Activated naive CD4-positive, alpha-beta T cell treated with anti-CD3 and anti-CD28 coated beads for 36 hours (primary cell): ENCODE data around the gene FUBP1. TPM values are rescaled to one million over a fixed set of nuclear protein-coding genes. Genes with fewer than 3 reads are reported as not detected.
"Not testable (repeated sequence)": the region's sequence is repeated elsewhere in the genome, so short reads cannot be mapped to it uniquely, and the experiment has no call there.

Source experiments
- CTCF ChIA-PET: fragments of 350-600 bp; sonication (Branson Sonifier 250); formaldehyde crosslinking; loops from one replicate; lab custom pipeline; 2021; ENCODE audit warnings: antibody characterized with exemption; lab: Charles Lee
- DNase-seq: peaks from one replicate; pipeline ENCODE4 v3.0.0-alpha.2; 2020
- H3K27ac Mint-ChIP-seq: one replicate; pipeline ENCODE4 v1.8.0; 2021; ENCODE audit warnings: mild to moderate bottlenecking, mixed read lengths
- H3K27me3 Mint-ChIP-seq: one replicate; pipeline ENCODE4 v1.8.0; 2021; ENCODE audit warnings: low read depth, mixed read lengths
- H3K36me3 Mint-ChIP-seq: one replicate; pipeline ENCODE4 v1.8.0; 2021; ENCODE audit warnings: low read depth, mixed read lengths
- H3K4me1 Mint-ChIP-seq: one replicate; pipeline ENCODE4 v1.8.0; 2021; ENCODE audit warnings: low read depth, mixed read lengths
- H3K4me3 Mint-ChIP-seq: one replicate; pipeline ENCODE4 v1.8.0; 2021; ENCODE audit warnings: mild to moderate bottlenecking, moderate library complexity, mixed read lengths
- H3K9me3 Mint-ChIP-seq: one replicate; pipeline ENCODE4 v1.8.0; 2021; ENCODE audit warnings: mixed read lengths
- intact Hi-C: fragments of 100-400 bp; cut with micrococcal nuclease; formaldehyde crosslinking; loops from one replicate; pipeline ENCODE4 v1.15.1; 2023
- total RNA-seq, 2 experiments: library from RNA; stranded (reverse); gene quantifications; one replicate each; pipeline ENCODE4 v1.2.3, GENCODE V29; 2021

The FUBP1 gene
- total RNA-seq, 2 experiments from 2014 or later: 243 to 244 TPM

GRCh38 chr1:77938651-77939050, 40.2 kb downstream of the FUBP1 start:
- Mint-ChIP-seq H3K9me3 (no peaks in the 10 kb centered on the region), H3K27ac (no peak overlapping the region), H3K27me3 (no peaks in the 10 kb centered on the region), H3K4me1 (peaks cover 19% of the 10 kb centered on the region), H3K36me3 (peaks cover 11% of the 10 kb centered on the region), H3K4me3 (no peak overlapping the region)
- no peak for DNase-seq
- intact Hi-C loops: no loop called here
- CTCF ChIA-PET: no interaction called here

DNA sequence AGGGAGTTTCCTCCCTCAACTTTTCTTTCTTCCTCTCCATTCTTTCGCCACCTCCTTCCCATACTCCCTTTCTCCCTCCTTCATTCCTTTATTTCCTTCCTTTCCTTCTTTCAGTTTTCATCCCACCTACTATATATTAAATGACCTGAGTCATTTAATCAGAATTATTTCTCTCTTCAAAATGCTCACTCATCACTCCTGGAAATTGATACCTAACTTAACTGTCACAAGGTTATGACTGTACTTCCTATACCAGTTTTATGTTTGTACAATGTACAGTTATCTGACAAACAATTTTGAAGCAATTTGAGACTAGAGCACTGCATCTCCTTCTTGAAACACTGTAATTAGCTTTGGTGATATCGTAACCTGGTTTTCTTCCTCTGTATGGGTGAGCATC, 49.1 kb downstream of the FUBP1 start:
- intact Hi-C loops: loop anchor here (5.0 kb wide), 1 partner anchor 112 kb away; no protein-coding TSS in a partner anchor
- Mint-ChIP-seq H3K27me3 (no peaks in the 10 kb centered on the region), H3K9me3 (no peaks in the 10 kb centered on the region), H3K36me3 (no peaks in the 10 kb centered on the region), H3K4me1 (peaks cover 10% of the 10 kb centered on the region), H3K27ac (no peak overlapping the region), H3K4me3 (no peak overlapping the region)
- CTCF ChIA-PET: no interaction called here
- no peak for DNase-seq

GRCh38 chr1:77927414-77927813, 51.5 kb downstream of the FUBP1 start:
- intact Hi-C loops: loop anchor here (2.0 to 5.0 kb wide), 2 partner anchors 115 to 187 kb away; no protein-coding TSS in a partner anchor
- H3K27ac Mint-ChIP-seq: no peak overlapping the region
- CTCF ChIA-PET: no interaction called here

GRCh38 chr1:77926561-77927357, 52.1 kb downstream of the FUBP1 start:
- no peak for DNase-seq
- intact Hi-C loops: loop anchor here (1.0 to 5.0 kb wide), 4 partner anchors 52 to 188 kb away; partner anchors contain the start of gene DNAJB4
- H3K36me3 Mint-ChIP-seq: no peaks in the 10 kb centered on the region
- H3K4me1 Mint-ChIP-seq: peaks cover 10% of the 10 kb centered on the region
- H3K9me3 Mint-ChIP-seq: no peaks in the 10 kb centered on the region
- peak overlapping the region; percentile 69 for H3K27ac Mint-ChIP-seq
- H3K27me3 Mint-ChIP-seq: no peaks in the 10 kb centered on the region
- peak overlapping the region; percentile 70 for H3K4me3 Mint-ChIP-seq
- CTCF ChIA-PET: no interaction called here

More at GRCh38 chr1:77927414-77927813, 51.5 kb downstream of the FUBP1 start:
- no peak for DNase-seq
- H3K4me3 Mint-ChIP-seq: peak overlapping the region; percentile 64
- no peaks in the 10 kb centered on the region for H3K27me3 Mint-ChIP-seq
- no peaks in the 10 kb centered on the region for H3K36me3 Mint-ChIP-seq
- H3K9me3 Mint-ChIP-seq: no peaks in the 10 kb centered on the region
- H3K4me1 Mint-ChIP-seq: peaks cover 10% of the 10 kb centered on the region

GRCh38 chr1:77925956-77926355, 52.9 kb downstream of the FUBP1 start:
- no peak for DNase-seq
- H3K36me3 Mint-ChIP-seq: no peaks in the 10 kb centered on the region
- H3K4me3 Mint-ChIP-seq: no peak overlapping the region
- CTCF ChIA-PET: interaction anchor here (1.1 kb wide), 1 partner anchor 18 kb away, joined by 4 read pairs; no protein-coding TSS in a partner anchor
- H3K9me3 Mint-ChIP-seq: no peaks in the 10 kb centered on the region
- peaks cover 10% of the 10 kb centered on the region for H3K4me1 Mint-ChIP-seq
- intact Hi-C loops: loop anchor here (1.0 to 5.0 kb wide), 4 partner anchors 52 to 189 kb away; partner anchors contain the start of gene DNAJB4
- H3K27ac Mint-ChIP-seq: no peak overlapping the region
- H3K27me3 Mint-ChIP-seq: no peaks in the 10 kb centered on the region

GRCh38 chr1:77925518-77925917, 53.4 kb downstream of the FUBP1 start:
- H3K27me3 Mint-ChIP-seq: no peaks in the 10 kb centered on the region
- no peaks in the 10 kb centered on the region for H3K36me3 Mint-ChIP-seq
- no peaks in the 10 kb centered on the region for H3K9me3 Mint-ChIP-seq
- H3K4me1 Mint-ChIP-seq: peaks cover 10% of the 10 kb centered on the region
- DNase-seq: no peak
- no peak overlapping the region for H3K4me3 Mint-ChIP-seq
- intact Hi-C loops: loop anchor here (5.0 kb wide), 1 partner anchor 117 kb away; no protein-coding TSS in a partner anchor
- CTCF ChIA-PET: interaction anchor here (1.1 kb wide), 1 partner anchor 19 kb away, joined by 4 read pairs; no protein-coding TSS in a partner anchor
- no peak overlapping the region for H3K27ac Mint-ChIP-seq

DNA sequence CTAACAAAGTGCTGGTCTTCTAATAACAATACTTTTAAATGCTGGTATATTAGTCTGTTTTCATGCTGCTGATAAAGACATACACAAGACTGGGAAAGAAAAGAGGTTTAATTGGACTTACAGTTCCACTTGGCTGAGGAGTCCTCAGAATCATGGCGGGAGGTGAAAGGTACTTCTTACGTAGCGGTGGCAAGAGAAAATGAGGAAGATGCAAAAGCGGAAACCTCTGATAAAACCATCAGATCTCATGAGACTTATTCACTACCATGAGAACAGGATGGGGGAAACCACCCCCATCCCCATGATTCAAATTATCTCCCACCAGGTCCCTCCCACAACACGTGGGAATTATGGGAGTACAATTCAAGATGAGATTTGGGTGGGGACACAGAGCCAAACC, 60.0 kb downstream of the FUBP1 start:
- H3K27me3 Mint-ChIP-seq, H3K36me3 Mint-ChIP-seq, DNase-seq, H3K27ac Mint-ChIP-seq, H3K9me3 Mint-ChIP-seq, intact Hi-C loops, H3K4me3 Mint-ChIP-seq, CTCF ChIA-PET, H3K4me1 Mint-ChIP-seq: not testable (repeated sequence)

DNA sequence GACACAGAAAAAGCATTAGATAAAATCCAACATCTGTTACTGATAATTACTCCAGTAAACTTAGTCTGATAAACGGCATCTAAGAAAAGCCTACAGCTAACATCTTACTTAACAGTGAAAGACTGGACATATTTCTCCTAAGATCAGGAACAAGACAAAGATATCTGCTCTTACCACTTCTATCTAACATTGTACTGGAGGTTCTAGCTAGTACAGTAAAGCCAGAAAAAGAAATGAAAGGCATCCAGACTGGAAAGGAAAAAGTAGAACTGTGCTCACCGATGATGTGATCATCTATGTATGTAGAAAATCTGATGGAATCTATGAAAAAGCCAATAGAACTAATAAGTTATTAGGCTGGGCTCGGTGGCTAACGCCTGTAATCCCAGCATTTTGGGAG, 68.8 kb downstream of the FUBP1 start:
- Mint-ChIP-seq H3K27ac (no peak overlapping the region), H3K36me3 (no peaks in the 10 kb centered on the region), H3K4me1 (no peaks in the 10 kb centered on the region), H3K27me3 (no peaks in the 10 kb centered on the region), H3K9me3 (no peaks in the 10 kb centered on the region), H3K4me3 (no peak overlapping the region)
- DNase-seq: no peak
- intact Hi-C loops: no loop called here
- CTCF ChIA-PET: interaction anchor here (1.0 kb wide), 1 partner anchor 205 kb away, joined by 3 read pairs; no protein-coding TSS in a partner anchor

- Mint-ChIP-seq H3K27me3 (no peaks in the 10 kb centered on the region), H3K27ac (no peak overlapping the region), H3K9me3 (no peaks in the 10 kb centered on the region), H3K36me3 (no peaks in the 10 kb centered on the region), H3K4me3 (no peak overlapping the region), H3K4me1 (no peaks in the 10 kb centered on the region)
- intact Hi-C loops: no loop called here
- CTCF ChIA-PET: no interaction called here
- DNase-seq: no peak
Measured at GRCh38 chr1:77906624-77907023, 72.2 kb downstream of the FUBP1 start.

DNA sequence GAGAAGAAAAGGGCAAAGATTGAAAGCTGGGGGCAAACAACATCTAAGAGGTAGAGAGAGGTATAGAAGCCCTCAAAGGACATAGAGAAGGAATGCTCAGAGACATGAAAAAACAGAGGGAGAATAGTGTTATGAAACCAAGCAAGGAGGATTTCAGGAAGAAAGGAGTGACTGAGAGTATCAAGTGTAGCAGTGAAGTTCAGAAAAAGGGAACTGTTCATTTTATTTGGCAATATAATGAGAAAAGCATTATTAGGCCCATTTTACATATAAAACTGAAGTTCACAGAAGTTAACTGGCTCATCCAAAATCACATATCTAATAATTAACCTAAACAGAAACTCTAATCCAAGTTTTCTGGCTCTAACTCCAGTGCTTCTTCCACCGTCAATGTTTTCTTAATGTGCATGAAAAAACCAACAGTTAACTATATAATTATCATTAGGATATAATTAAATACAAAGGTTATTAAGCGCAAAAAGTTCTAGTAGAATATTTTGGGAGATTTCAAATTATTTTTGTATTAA, 72.8 kb downstream of the FUBP1 start:
- intact Hi-C loops: no loop called here
- CTCF ChIA-PET: no interaction called here

GRCh38 chr1:77905603-77906002, 73.3 kb downstream of the FUBP1 start:
- H3K9me3 Mint-ChIP-seq: no peaks in the 10 kb centered on the region
- H3K36me3 Mint-ChIP-seq: no peaks in the 10 kb centered on the region
- intact Hi-C loops: no loop called here
- H3K4me1 Mint-ChIP-seq: no peaks in the 10 kb centered on the region
- H3K27ac Mint-ChIP-seq: no peak overlapping the region
- no peaks in the 10 kb centered on the region for H3K27me3 Mint-ChIP-seq
- no peak for DNase-seq
- H3K4me3 Mint-ChIP-seq: no peak overlapping the region
- CTCF ChIA-PET: interaction anchor here (0.8 kb wide), 1 partner anchor 222 kb away, joined by 3 read pairs; no protein-coding TSS in a partner anchor

More for the DNA sequence above, 72.8 kb downstream of the FUBP1 start:
- H3K4me1 Mint-ChIP-seq: no peaks in the 10 kb centered on the region
- no peak overlapping the region for H3K27ac Mint-ChIP-seq
- DNase-seq: no peak
- no peaks in the 10 kb centered on the region for H3K9me3 Mint-ChIP-seq
- H3K36me3 Mint-ChIP-seq: no peaks in the 10 kb centered on the region
- no peak overlapping the region for H3K4me3 Mint-ChIP-seq
- H3K27me3 Mint-ChIP-seq: no peaks in the 10 kb centered on the region

DNA sequence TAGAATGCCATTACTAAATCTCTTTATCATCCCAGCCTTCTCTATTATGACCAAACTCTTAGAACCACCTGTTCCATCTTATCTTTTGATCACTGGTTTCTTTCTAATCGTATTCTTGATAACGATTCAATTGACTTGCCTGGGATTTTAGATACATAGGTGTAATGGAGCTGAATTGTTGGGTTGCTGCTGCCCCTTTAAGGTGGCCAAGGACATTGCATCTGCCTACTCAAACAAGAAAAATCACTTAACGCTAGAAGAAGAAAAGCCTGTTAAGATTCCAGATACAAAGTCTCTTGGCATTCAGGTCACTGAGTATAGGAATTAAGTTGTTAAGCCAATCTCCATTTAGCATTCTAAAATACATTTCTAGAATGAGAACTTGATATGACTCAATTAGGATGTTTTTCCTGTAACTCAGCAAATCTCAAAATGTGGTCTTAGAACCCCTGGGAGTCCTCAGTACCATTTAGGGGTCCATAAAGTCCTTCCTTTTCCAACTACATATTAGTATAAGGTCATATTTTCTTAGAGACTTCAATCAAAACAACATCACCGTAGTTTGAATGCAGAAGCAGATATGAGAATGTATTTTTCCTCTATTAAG, 78.1 kb downstream of the FUBP1 start:
- H3K4me3 Mint-ChIP-seq: no peak overlapping the region
- no peaks in the 10 kb centered on the region for H3K36me3 Mint-ChIP-seq
- CTCF ChIA-PET: interaction anchor here (0.8 to 1.3 kb wide), 5 partner anchors 16 to 213 kb away, joined by 3 to 5 read pairs (median 3); no protein-coding TSS in a partner anchor
- H3K4me1 Mint-ChIP-seq: no peaks in the 10 kb centered on the region
- H3K27ac Mint-ChIP-seq: no peak overlapping the region
- H3K9me3 Mint-ChIP-seq: no peaks in the 10 kb centered on the region
- peak; percentile 40 for DNase-seq
- peaks cover 2% of the 10 kb centered on the region for H3K27me3 Mint-ChIP-seq
- intact Hi-C loops: loop anchor here (1.0 to 5.0 kb wide), 5 partner anchors 75 to 1748 kb away; no protein-coding TSS in a partner anchor
